HG03066 (cell line): ENCODE results near the gene EDEM1.
"Not testable (repeated sequence)": the region's sequence is repeated elsewhere in the genome, so short reads cannot be mapped to it uniquely, and the experiment has no call there.

ENCODE experiments used
- ATAC-seq: cut with Tn5 transposase; IDR thresholded peaks from one replicate; pipeline ENCODE4 v1.9.1; 2021; ENCODE audit warnings: low read depth; ENCODE audit not compliant: unreplicated experiment

The EDEM1 gene

DNA sequence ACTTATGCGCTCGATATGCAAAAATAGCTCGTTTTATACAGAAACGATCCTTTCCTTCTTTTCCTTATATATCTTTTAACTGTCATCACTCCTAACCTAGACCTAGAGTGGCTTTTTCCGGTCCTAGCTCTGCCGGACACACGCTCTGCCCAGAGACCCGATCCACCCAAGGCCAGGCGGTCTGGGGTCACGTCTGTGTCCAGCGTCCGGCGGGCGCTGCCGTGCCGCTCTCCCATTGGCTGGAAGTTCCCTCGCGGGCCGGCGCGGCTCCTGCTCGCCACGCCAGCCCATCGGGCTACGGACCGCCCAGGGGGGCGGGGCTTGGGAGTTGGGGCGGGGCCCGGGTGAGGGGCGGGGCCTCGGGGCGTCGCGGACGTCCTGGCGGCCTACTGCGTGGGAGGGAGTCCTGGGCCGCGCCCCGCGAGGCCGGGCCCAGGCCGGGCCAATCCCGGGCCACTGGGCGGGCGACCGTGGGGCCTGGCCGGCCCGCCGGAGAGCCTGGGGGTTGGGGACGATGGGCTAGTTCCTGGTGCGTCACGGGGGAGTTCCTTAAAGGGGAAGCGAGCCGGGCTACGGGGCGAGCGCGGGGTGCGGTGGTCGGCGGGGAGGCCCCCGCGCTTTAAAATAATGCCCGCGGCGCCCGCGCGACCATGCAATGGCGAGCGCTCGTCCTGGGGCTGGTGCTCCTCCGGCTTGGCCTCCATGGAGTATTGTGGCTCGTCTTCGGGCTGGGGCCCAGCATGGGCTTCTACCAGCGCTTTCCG lies at the start of gene EDEM1:
TSS of gene EDEM1 (plus strand) at position 552 of the 764 bp plus-strand sequence. CDS start at position 651, 99 bp downstream.
- ATAC-seq, result peak; percentile 76

DNA sequence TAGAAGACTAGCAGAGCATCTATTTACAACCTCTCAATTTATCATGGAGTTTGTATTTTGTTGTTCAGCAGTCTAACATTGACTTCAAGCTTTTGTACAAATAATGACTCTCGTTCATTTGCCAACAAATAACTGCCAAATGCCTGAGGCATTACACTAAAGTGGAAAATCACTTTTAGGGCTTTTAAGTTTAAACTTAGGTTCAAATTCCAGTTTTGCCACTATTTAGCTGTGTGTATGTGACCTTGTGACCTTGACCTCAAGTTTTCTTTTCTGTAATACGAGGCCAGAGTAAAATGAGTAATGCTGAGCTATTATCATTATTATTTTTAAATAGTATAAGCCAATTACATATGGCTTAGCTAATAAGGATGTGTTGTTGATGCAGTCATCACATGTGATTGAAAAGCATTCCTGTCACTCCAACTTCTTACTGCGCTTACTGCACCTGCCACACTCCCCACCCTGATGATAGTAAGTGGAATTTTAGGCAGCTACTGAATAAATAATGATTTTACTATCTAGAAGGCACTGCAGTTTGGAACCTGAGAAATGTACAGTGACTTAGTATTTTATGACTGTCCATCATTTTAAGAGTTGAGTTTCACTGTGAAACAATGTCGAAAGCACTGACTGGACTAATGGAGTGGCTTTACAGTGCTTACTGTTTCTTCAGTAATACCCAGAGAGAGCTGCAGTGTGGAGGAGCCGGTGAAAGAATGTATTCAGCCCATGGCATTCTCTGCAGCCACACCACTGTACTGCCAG lies 49.1 kb upstream of the EDEM1 start:
- no peak for ATAC-seq

- peak; percentile 29 for ATAC-seq
Measured at GRCh38 chr3:5140230-5140621, 47.3 kb upstream of the EDEM1 start.

DNA sequence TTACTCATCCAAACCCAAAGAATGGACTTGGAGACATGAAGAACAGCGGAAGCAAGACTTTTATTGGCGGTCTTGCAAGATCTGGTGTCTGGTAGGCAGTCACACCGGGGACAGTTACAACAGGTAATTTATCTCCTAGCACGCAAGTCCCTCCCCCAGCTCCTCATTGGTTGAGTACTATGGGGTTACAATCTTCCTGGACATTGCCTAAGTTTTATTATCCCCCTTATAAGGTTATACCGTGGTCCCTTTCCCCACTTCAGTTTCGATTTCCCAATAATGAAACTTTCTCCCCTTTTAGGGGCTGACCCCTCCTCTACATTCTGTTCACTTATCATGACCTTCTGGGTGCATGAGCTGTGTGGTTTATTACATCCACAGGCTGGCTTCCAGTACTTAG lies 46.7 kb upstream of the EDEM1 start:
- no peak for ATAC-seq

DNA sequence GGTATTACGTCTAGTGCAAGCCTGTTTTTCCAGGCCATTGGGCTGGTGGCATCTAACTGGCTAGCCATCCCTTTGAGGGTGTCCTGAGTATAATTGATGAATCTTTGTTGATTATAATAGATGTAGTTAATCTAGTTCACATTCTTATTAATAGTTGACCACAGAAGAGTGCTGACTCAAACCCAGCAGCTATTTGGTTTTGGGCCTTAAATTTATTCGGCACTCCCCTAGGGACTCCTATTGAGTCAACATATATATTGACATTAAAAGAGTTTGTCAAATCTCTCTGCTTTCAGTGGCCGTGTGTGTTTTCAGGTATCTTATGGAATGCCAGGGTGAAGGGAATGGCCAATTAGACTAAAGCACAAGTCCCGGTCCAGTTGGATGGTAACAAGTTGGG lies 45.7 kb upstream of the EDEM1 start:
- no peak for ATAC-seq

DNA sequence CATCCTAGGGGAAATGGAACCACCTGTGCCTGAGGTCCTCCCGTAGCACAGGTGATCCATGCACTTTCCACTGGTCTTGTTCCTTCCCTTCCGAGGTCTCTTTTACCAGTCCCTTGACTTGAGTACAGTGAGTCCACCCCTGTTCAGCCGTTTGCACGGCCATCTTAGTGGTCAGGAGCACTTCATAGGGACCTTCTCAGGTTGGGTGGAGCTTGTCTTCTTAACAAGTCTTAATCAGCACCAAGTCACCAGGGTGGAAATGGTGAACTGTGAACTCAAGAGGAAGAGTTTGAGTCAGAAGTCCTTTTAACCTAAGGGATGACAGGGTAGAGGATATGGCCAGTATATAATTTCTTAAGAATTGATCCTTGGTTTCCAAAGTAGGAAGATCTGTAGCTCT lies 44.0 kb upstream of the EDEM1 start:
- ATAC-seq, result no peak

- ATAC-seq, result no peak
Measured at GRCh38 chr3:5144316-5144994, 43.1 kb upstream of the EDEM1 start.

DNA sequence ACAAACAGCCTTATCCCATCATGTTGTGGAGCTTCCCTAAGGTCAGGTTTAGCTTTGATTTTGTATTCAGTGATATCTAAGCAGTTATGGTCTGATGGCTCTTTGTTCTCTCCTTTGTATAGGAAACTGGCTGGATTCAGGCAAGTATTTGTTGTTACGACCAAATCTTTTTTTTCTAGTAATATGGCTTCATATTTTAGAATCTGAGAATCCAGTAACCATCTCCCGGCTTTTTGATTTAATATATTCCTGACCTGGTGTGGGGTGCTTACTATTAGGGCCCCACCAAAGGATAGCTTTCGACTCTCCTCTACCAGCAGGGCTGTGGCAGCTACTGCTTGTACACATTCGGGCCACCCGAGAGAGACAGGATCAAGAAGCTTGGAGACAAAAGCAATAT lies 42.4 kb upstream of the EDEM1 start:
- ATAC-seq, result no peak

DNA sequence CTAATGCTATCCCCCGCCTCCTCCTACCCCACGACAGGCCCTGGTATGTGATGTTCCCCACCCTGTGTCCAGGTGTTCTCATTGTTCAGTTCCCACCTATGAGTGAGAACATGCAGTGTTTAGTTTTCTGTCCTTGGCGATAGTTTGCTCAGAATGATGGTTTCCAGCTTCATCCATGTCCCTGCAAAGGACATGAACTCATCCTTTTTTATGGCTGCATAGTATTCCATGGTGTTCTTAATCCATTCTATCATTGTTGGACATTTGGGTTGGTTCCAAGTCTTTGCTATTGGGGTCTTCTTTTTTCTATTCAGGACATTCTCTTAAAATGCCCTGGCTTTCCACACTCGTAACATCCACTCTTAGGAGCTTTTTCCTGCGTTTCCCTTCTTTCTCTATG lies 40.4 kb upstream of the EDEM1 start:
- not testable (repeated sequence) for ATAC-seq

DNA sequence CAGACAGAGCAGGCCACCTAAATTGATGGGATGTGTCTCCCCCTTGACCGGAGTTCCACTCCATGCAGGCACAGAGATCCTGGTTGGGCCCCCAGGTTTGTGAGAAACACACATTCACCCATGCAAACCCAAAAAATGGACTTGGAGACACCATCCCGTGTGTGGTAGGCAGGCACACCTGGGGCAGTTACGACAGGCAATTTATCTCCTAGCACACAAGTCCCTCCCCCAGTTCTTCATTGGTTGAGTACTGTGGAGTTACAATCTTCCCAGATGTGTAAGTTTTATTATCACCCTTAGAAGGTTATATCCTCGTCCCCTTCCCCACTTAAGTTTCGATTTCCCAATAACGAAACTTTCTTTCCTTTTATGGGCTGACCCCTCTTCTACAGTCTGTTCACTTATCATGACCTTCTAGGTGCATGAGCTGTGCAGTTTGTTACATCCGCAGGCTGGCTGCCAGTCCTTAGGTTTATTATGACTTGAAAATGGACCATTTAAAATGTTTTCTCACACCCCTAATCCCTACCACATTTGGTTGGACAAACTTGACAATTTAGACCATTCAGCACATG lies 38.1 kb upstream of the EDEM1 start:
- ATAC-seq, result no peak

GRCh38 chr3:5151586-5151985 lies 35.9 kb upstream of the EDEM1 start:
- no peak for ATAC-seq

DNA sequence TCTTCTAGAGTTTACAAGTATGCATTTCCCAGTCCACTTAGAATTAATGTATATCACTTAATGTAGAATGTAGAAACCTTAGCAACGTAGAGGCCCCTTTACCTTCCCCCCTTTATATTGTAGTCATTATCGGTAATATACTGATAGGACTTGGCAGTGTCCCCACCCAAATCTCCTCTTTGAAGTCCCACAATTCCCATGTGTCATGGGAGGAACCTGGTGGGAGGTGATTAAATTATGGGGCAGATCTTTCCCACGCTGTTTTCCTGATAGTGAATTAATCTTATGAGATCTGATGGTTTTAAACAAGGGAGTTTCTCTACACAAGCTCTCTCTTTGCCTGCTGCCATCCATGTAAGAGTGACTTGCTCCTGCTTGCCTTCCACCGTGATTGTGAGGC lies 34.4 kb upstream of the EDEM1 start:
- ATAC-seq, result no peak

- ATAC-seq, result no peak
Measured at GRCh38 chr3:5155241-5155640, 32.3 kb upstream of the EDEM1 start.

GRCh38 chr3:5160321-5160720 lies 27.2 kb upstream of the EDEM1 start:
- no peak for ATAC-seq

- ATAC-seq, result no peak
Measured at GRCh38 chr3:5160940-5161858, 26.3 kb upstream of the EDEM1 start.

- no peak for ATAC-seq
Measured at GRCh38 chr3:5162102-5162501, 25.4 kb upstream of the EDEM1 start.

- ATAC-seq, result no peak
Measured at GRCh38 chr3:5165698-5166097, 21.8 kb upstream of the EDEM1 start.

DNA sequence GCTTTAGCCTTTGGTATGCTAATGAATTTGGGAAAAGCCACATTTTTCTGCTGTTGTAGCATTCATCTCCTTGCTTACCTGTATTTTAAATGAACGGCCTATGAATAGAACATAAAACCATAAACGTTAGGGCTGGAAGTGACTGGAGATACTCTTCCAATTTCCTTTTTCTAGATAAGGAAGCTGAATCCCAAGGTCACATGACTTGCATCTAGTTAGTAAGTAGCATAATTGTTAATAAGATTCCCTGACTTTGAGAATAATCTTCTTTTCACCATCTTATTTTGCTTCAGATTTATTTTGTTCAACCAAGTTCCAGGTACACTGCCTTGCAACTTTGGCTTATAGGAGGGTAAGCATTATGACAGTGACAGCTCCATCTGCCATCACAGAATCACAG lies 20.7 kb upstream of the EDEM1 start:
- ATAC-seq, result no peak

GRCh38 chr3:5168110-5168509 lies 19.4 kb upstream of the EDEM1 start:
- no peak for ATAC-seq

GRCh38 chr3:5169807-5170206 lies 17.7 kb upstream of the EDEM1 start:
- ATAC-seq, result no peak
